M059J (cell line): ENCODE results near the gene ORC4. TPM values are rescaled to one million over a fixed set of nuclear protein-coding genes. Genes with fewer than 3 reads are reported as not detected.

Experiments used
- DNase-seq: peaks from one replicate; pipeline ENCODE4 v3.0.0-alpha.2; 2012; ENCODE audit warnings: low read depth
- total RNA-seq: library from RNA; depleted of rRNA; stranded (reverse); fragments of >200 nt; shearing (Covaris generic); gene quantifications from 2 replicates; pipeline ENCODE4 v1.2.3, GENCODE V29; 2014; rRNA removed

Gene ORC4
- total RNA-seq, result 94.6 and 97.2 TPM in 2 replicates

DNA sequence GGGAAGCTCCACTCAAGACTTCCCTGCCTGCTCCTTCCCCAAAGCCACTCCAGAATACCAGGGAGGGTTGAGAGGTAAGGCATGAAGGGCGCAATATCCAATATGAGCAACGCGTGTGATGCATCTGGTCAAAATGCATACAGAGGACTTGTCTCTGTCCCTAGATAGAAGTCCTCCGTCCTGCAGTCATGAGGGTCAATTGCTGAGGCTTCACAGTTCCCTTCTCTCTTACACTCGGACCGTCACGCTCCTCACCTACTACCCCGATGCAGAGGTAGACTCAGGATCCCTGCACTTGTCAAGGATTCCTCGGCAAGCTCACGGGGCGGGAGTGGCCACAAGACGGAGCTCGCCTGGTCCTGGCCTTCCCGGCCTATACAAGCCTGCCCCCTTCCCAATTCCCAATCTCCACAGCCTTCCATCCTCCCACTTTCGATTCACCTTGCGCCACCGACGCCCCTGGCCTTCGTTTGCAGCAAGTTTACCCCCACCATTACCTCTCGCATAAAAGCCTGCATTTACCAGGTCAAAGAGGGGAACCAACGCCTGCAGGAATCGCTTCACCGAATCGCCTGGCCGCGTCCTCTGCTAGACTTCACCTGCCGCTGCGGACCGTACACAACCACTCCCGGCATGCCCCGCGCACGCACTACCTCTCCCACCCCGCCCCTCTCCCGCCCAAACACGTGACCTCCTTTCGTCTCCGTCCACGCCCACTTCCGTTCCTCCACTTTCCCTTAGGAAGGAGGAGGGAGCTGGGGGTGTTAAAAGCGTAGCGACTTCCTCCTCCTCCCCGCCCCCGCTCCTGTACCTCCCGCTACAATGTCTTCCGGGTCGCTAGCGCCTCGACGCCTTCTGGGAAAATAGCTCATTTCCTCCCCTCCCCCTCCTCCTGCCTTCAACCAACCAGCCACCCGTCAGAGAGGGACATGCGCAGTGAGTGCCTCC, at the start of gene ORC4:
TSS of gene ORC4 (minus strand) at position 627 of the 948 bp plus-strand sequence. CDS start 44,779 bp downstream, outside the sequence.
- peak; percentile 99 for DNase-seq

DNA sequence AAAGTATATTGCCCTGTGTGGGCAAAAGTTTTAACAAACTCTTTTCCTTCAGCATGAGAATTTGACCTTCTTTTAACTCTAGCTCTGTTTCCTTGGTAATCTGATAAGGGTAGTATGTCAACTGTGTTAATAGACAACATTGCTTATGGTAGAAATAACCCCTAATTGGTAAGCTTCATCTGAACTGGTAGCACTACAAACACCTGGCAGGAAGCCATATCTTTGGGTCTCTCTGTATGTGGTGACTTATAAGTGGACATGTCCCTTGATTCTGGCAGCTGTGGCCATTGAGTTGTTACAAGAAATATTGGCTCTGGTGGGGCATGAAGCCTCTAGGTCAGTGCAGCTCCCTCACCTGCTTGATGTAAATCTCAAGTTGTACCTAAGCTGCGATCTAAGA, 47.3 kb upstream of the ORC4 start:
- no peak for DNase-seq

DNA sequence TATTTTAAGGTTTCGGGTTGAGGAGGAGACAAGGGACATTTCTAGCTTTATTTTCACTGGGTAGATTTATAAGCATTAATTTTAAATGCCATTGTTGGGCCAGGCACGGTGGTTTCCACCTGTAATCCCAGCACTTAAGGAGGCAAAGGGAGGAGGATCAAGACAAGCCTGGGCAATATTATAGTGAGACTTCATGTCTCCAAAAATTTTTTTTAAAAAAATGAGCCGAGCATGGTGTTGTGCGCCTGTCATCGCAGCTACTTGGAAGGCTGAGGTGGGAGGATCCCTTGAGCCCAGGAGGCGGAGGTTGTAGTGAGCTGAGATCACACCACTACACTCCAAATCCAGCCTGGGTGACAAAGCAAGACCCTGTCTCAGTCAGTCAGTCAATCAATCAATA, 45.4 kb upstream of the ORC4 start:
- no peak for DNase-seq

DNA sequence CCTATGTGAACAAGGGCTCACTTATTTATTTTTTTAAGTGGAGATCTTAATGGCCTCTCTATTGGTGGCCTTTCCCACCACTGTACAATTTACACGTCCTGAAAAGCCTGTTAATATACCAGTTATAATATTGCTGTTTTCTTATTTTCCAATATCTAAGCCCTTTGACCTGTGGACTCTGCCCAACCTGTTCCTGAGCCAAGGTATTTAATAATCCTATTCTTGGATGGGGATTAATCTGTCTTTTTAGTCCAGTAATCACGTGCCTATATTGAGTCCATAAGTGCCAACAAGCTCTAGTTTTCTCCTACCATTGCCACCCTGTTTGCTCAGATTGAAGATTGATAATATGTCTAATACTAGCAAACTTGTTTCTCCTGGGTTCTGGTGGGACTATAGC, 43.1 kb upstream of the ORC4 start:
- DNase-seq, result no peak

DNA sequence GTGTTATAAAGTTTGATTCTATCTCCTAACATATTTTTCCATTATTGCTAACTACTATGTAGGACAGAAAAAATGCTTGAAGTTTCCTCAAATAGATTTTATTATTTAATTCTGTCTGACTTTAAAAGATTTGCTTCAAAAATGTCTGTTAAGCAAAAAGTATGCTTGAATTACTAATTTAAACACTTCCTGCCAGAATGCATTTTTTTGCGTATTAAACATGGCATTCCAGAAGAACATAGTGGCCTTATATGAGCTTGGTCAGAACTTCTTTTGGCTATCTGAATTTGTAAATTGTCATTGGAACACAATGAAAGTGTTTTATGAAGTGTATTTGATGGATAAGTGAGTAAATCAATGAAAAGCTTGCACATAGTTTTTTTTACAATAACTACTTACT, 38.1 kb upstream of the ORC4 start:
- DNase-seq, result no peak

- no peak for DNase-seq
Measured at GRCh38 chr2:148052687-148053086, 32.1 kb upstream of the ORC4 start.

DNA sequence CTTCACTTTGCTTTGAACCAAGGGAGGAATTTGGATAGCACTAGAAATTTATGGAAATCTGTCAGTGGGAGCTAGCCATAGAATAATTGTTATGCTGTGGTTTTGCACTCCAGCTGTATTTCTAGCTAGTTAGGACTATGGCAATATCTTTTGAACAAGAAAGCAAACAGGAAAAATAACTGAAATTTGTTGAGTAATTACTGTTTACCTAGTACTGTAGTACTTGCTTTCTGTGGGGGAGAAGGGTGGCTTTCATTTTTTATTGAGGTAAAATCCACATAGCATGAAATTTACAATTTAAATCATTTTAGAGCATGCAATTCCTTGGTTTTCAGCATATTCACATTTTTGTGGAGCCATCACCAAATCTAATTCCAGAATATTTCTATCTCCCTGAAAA, 28.7 kb upstream of the ORC4 start:
- DNase-seq, result no peak

GRCh38 chr2:148048475-148049221, 28.1 kb upstream of the ORC4 start:
- DNase-seq, result peak; percentile 41

DNA sequence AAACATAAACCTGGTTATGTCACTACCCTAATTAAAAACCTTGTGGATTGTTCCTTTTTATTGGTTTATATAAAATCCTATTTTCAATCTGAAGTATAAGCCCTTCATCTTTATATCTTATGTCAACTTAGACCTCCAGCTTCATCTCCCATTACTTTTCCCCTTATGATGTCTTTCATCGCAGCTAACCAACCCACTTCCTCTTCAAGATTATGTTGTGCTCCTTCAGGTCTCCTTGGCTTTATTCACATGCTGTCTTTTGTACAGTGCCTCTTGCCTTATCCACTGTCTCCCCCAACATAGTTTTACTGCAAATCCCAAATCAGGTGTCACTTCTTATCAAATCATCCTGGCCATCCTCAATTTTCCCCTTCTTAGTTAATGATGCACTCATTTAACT, 26.3 kb upstream of the ORC4 start:
- no peak for DNase-seq

DNA sequence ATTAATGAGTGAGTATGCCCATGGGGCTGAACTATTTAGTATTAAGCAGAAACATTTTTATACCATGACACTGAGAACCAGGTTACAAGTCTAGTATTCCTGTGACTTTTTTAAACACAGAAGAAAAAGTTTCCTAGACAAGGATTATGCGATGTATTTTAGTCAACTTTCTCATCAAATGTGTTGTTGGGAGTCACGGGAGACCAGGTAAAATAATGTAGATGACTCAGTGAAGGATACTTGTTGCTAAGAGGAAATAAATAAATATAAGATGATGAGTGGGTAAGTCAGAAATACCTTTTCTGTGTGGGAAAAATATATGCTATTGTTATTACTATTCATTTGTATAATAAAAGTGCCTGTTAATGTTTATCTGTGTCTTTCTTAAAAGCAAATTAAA, 23.8 kb upstream of the ORC4 start:
- DNase-seq, result peak; percentile 37

GRCh38 chr2:148042219-148042618, 21.7 kb upstream of the ORC4 start:
- DNase-seq, result no peak

GRCh38 chr2:148039783-148040182, 19.2 kb upstream of the ORC4 start:
- DNase-seq, result no peak

DNA sequence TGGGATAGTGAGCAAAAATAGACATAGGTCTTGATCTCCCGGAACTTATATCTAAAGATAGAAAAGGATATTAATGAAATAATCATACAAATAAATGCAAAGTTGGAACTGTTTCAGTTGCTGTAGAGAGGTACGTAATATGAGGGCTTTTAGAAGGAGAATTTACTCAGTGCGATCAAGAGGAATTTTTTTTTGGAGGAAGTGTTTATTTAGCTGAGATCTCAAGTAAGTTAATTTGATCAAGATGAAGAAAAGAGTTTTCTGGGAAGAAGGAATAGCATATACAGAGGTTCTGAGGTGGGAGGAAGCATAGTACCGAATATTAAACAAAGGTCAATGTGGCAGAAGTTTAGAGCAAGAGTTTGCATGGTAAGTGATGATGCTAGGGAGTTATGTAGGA, 11.7 kb upstream of the ORC4 start:
- no peak for DNase-seq

DNA sequence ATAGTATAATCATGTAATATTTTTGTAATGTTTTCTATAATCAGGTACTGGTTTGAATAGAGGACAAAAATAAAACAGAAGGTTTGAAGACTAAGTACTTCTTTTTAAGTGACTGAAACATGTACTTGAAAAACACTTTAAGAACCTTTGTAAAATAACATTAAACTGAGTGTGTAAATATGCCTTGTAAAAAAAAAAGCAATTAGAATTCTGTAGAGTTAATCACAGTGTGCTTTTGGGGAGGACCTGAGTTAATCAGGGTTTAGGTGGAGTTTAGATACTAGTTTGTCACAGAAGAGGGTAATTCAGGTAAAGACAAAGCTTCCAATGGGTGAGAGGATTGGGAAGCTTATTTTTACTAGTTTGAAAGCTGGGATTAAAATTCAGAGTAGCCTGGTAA, 10.6 kb upstream of the ORC4 start:
- DNase-seq, result no peak

DNA sequence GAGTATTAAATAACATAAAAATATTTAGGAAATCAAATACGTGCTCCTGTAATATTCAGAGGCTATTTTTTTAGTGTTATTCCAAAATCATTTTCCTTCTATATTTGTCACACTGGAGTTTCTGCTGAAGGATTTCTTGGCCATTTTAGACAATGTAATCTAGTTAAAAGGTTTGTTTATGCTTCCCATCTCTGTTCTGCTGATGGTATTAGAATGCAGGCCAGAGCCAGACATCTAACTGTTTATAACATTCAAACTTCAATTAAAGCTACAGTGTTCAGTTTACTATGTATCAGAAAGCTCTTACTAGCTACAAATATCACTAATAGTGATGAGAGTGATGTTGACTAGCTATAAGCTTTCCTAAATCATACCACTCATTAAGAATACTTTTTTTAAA, 8.2 kb upstream of the ORC4 start:
- no peak for DNase-seq

DNA sequence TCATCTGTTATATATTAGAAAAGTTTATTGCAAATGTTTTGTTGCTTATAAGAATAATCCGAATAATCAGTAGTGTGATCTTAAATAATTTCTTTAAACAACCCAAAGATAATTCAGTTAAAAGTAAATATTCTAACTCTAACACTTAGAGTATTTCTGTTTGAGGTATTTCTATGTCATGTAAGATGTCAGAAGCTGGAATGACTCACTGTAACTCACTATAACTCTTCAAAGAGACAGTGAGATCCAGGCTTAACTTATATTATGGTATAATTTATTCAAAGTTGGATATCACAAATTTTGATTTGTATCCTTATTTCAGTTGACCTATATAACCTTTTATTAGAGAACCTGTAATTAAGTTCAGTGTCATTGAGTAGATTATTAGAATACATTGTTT, 7.3 kb upstream of the ORC4 start:
- DNase-seq, result no peak

DNA sequence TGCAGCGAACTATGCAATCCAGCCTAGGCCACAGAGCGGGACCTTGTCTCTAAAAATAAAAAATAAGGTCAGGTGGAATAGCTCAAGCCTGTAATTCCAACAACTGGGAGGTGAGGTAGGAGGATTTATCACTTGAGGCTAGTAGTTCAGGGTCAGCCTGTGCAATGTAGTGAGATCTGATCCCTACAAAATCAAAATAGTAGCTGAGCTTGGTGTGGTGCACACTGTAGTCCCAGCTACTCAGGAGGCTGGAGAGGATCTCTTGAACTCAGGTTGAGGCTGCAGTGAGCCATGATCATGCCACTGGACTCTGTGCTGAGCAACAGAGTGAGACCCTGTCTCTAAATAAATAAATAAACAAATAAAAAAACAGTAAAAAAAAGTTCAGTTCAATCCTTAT, 6.0 kb upstream of the ORC4 start:
- no peak for DNase-seq

DNA sequence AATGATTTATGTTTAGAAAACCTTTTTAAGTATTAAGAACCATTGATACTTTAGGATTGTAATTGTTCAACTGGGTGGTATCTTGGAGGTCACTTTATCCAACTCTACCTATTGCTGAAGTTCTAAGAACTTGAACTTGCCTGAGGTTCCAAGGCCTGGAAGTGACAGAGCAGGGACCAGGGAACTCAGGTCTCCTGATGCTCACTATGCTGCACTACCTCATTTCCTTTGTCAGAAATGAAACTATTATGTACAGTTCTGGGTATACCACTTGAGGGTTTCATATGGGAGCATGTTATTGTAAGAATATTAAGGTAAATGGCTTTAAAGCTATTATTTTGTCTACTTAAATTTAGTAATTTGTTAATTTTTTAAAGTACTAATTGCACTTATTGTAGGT, 3.3 kb upstream of the ORC4 start:
- DNase-seq, result no peak

DNA sequence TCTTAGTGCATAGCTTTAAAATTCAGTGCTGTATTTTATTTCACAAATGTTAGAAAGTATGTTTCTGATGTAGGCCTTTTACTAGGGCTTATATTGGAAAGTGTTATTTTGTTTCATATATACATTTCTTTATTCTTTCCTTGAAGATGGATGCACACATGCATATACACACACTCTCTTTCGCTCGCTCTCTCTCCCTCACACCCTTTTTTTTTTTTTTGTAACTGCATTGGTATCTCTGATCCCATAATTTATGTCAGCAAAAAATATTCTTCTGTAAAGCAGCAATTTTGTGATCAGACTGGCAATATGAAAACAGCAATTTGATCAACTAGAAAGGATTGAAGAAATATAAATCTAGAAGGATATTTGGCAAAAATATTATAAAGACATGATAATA, 2.3 kb upstream of the ORC4 start:
- no peak for DNase-seq

- no peak for DNase-seq
Measured at GRCh38 chr2:148022351-148022750, 1.8 kb upstream of the ORC4 start.

DNA sequence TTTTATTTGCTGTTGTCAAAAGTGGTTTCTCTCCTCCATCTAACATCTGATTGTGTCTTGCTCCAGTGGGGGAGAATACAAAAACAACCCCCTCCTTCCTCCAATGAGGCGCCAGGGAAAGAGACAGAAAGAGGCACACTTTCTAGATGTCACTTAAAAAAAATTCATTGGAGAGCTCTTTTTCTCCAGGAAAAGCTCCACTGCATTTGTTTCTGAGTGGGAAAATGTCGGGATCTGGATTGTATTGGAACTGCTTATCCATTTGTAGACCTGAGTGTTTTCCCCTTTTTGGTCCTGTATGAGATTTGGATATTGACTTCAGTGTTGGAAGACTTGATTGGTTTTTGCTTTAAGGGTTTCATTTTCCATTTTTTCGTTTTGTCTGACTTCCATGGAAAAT, 1.3 kb upstream of the ORC4 start:
- peak; percentile 14 for DNase-seq

DNA sequence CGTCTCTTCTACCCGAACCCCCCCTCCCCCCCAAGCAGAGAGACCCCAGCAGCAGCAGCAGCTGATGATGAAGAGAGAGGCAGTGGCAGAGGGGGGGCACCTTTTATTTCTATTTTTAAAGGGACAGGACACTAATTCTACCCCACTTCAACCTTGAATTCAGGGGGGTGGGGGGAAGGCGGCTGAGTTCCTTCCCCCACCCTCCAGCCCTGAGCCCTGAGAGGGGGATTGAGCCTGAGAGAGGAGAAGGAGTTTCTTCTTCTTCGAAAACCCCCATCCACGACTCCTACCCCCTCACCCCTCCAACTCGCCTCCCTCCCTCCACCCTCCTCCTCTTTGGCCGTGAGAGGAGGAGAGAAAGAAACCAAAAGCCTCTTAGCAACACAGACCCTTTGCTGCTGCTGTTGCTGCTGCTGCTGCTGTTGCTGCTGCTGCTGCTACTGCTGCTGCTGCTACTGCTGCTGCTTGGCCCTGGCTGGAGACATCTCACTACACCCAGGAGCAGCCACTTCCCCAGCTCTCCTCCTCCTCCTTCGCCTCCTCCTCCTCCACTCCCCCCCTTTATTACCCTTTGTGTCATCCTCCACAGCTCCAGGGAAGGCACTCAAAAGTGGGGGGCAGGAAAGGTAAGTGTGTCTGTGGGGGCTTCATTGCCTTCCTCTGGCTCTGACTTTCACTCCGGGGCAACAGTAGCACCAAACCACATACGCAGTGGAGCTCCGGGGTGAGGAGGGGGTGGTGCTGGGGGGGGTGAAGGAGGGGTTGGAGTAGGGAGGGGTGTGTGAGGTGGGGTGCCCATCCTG, 723 bp upstream of the ORC4 start, which contains the start of gene MBD5:
TSS of gene MBD5 (plus strand) at position 33 of the 803 bp plus-strand sequence.
- DNase-seq, result peak; percentile 49
